Effector CD4-positive, alpha-beta T cell (primary cell): ENCODE results near the gene FBXL13.
"Not testable (repeated sequence)": the region's sequence is repeated elsewhere in the genome, so short reads cannot be mapped to it uniquely, and the experiment has no call there.

ENCODE experiments used
- DNase-seq: peaks from one replicate; pipeline ENCODE4 v3.0.0-alpha.2; 2020

The FBXL13 gene

GRCh38 chr7:102933763-102934162 lies 140.8 kb downstream of the FBXL13 start:
- no peak for DNase-seq

GRCh38 chr7:102931757-102932156 lies 142.8 kb downstream of the FBXL13 start:
- no peak for DNase-seq

GRCh38 chr7:102927312-102927933 lies 147.2 kb downstream of the FBXL13 start:
- no peak for DNase-seq

GRCh38 chr7:102926783-102927140 lies 147.8 kb downstream of the FBXL13 start:
- DNase-seq: no peak

- DNase-seq: no peak
Measured at GRCh38 chr7:102925976-102926782, 148.4 kb downstream of the FBXL13 start.

GRCh38 chr7:102918845-102919244 lies 155.8 kb downstream of the FBXL13 start:
- no peak for DNase-seq

GRCh38 chr7:102917436-102918353 lies 156.9 kb downstream of the FBXL13 start:
- DNase-seq: no peak

GRCh38 chr7:102916881-102917280 lies 157.7 kb downstream of the FBXL13 start:
- DNase-seq: no peak

- DNase-seq: no peak
Measured at GRCh38 chr7:102916426-102916825, 158.2 kb downstream of the FBXL13 start.

GRCh38 chr7:102914585-102914984 lies 160.0 kb downstream of the FBXL13 start:
- no peak for DNase-seq

- no peak for DNase-seq
Measured at GRCh38 chr7:102913826-102914225, 160.8 kb downstream of the FBXL13 start.

GRCh38 chr7:102912742-102913141 lies 161.9 kb downstream of the FBXL13 start, which contains the start of gene LRRC17:
Gene LRRC17 (plus strand): TSS chr7:102913000. CDS start chr7:102933914, 20,914 bp downstream.
- no peak for DNase-seq

- no peak for DNase-seq
Measured at GRCh38 chr7:102908676-102909075, 165.9 kb downstream of the FBXL13 start.

- DNase-seq: not testable (repeated sequence)
Measured at GRCh38 chr7:102903576-102903975, 171.0 kb downstream of the FBXL13 start.

- not testable (repeated sequence) for DNase-seq
Measured at GRCh38 chr7:102902052-102902451, 172.5 kb downstream of the FBXL13 start.

- DNase-seq: no peak
Measured at GRCh38 chr7:102898532-102898859, 176.1 kb downstream of the FBXL13 start.

GRCh38 chr7:102897856-102898531 lies 176.6 kb downstream of the FBXL13 start:
- DNase-seq: no peak

- DNase-seq: no peak
Measured at GRCh38 chr7:102897211-102897631, 177.4 kb downstream of the FBXL13 start.

GRCh38 chr7:102896585-102896984 lies 178.0 kb downstream of the FBXL13 start:
- no peak for DNase-seq

GRCh38 chr7:102895602-102896001 lies 179.0 kb downstream of the FBXL13 start:
- no peak for DNase-seq

GRCh38 chr7:102892631-102893278 lies 181.8 kb downstream of the FBXL13 start:
- no peak for DNase-seq

- no peak for DNase-seq
Measured at GRCh38 chr7:102891693-102892261, 182.8 kb downstream of the FBXL13 start.
